OCI-LY3 (cell line): ENCODE results near the gene JMJD7.

Experiments used
- H2AFZ ChIP-seq: fragments of 200-600, 300-600 bp; shearing (Covaris generic); 2 replicates; pipeline ENCODE4 v1.6.0; 2014; ENCODE audit warnings: antibody characterized with exemption, low read depth, low read length
- H3K27ac ChIP-seq: fragments of 200-600, 300-600 bp; sonication (generic); 2 replicates; pipeline ENCODE4 v1.5.1; 2014; ENCODE audit warnings: mild to moderate bottlenecking, low read length, moderate library complexity, mixed read lengths
- H3K27me3 ChIP-seq: fragments of 200-600, 300-600 bp; sonication (generic); 2 replicates; pipeline ENCODE4 v1.6.1; 2014; ENCODE audit warnings: low read depth, low read length, mixed read lengths
- H3K36me3 ChIP-seq: fragments of 200-600, 300-600 bp; sonication (generic); replicated peaks from 2 replicates; pipeline ENCODE3; 2014; ENCODE audit warnings: low read depth, low read length, mixed read lengths
- H3K4me1 ChIP-seq: fragments of 300-600, 200-600 bp; sonication (generic); 2 replicates; pipeline ENCODE4 v1.6.1; 2014; ENCODE audit warnings: low read length, mixed read lengths
- H3K4me2 ChIP-seq: fragments of 200-600, 300-600 bp; sonication (generic); 2 replicates; pipeline ENCODE4 v1.6.1; 2014; ENCODE audit warnings: low read length, mixed read lengths
- H3K4me3 ChIP-seq: fragments of 300-600, 200-600 bp; sonication (generic); 2 replicates; pipeline ENCODE4 v1.5.1; 2014; ENCODE audit warnings: antibody characterized with exemption, mild to moderate bottlenecking, low read length, moderate library complexity
- H3K79me2 ChIP-seq: fragments of 300-600, 200-600 bp; shearing (Covaris generic); 2 replicates; pipeline ENCODE4 v1.6.1; 2014; ENCODE audit warnings: mild to moderate bottlenecking, low read length, mixed read lengths
- H3K9ac ChIP-seq: fragments of 300-600, 200-600 bp; shearing (Covaris generic); 2 replicates; pipeline ENCODE4 v1.6.0; 2014; ENCODE audit warnings: mild to moderate bottlenecking, low read length, moderate library complexity
- H3K9me3 ChIP-seq: fragments of 200-600, 300-600 bp; shearing (Covaris generic); 2 replicates; pipeline ENCODE4 v1.6.1; 2014; ENCODE audit warnings: low read length, mixed read lengths; ENCODE audit not compliant: insufficient read depth
- H4K20me1 ChIP-seq: fragments of 200-600, 300-600 bp; sonication (generic); 2 replicates; pipeline ENCODE4 v1.6.1; 2016; ENCODE audit warnings: low read length, mixed read lengths; ENCODE audit not compliant: insufficient read depth
- EZH2phosphoT487 ChIP-seq: fragments of 200-600 bp; shearing (Covaris generic); IDR thresholded peaks from 2 replicates; pipeline ENCODE4 v1.6.1; 2018; ENCODE audit warnings: antibody characterized with exemption, mixed run types, low read depth
- TF ChIP-seq, protein P1 (sequence below): fragments of 200-600, 300-600 bp; sonication (generic); IDR thresholded peaks from 2 replicates; pipeline ENCODE4 v1.5.1; 2014; ENCODE audit warnings: antibody characterized with exemption, low read length, low read depth

JMJD7 gene

DNA sequence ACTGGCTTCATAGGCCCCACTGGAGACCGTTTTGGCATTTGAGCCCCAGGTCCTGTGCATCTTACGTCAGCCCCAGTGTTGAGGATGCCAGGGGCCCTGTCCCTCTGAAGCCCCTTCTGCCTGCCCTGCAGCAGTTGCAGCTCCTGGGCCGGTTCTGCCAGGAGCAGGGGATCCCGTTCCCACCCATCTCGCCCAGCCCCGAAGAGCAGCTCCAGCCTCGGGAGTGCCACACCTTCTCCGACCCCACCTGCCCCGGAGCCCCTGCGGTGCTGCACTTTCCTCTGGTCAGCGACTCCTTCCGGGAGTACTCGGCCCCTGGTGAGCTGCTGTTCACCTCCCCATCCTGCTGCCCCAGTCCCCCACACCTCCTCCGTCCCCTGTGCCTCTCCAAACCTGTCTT lies 19.3 kb downstream of the JMJD7 start:
- Histone ChIP-seq H3K9me3 (no peaks in the 10 kb centered on the region), H3K4me1 (no peaks in the 10 kb centered on the region), H3K9ac (no peak overlapping the region), H3K4me2 (no peak overlapping the region), H2AFZ (no peak overlapping the region), H4K20me1 (no peaks in the 10 kb centered on the region), H3K79me2 (no peaks in the 10 kb centered on the region), H3K4me3 (no peak overlapping the region), H3K36me3 (no peaks in the 10 kb centered on the region), H3K27me3 (no peaks in the 10 kb centered on the region), H3K27ac (no peak overlapping the region)
- TF ChIP-seq EZH2phosphoT487: no peak
- TF ChIP-seq, protein P1, sequence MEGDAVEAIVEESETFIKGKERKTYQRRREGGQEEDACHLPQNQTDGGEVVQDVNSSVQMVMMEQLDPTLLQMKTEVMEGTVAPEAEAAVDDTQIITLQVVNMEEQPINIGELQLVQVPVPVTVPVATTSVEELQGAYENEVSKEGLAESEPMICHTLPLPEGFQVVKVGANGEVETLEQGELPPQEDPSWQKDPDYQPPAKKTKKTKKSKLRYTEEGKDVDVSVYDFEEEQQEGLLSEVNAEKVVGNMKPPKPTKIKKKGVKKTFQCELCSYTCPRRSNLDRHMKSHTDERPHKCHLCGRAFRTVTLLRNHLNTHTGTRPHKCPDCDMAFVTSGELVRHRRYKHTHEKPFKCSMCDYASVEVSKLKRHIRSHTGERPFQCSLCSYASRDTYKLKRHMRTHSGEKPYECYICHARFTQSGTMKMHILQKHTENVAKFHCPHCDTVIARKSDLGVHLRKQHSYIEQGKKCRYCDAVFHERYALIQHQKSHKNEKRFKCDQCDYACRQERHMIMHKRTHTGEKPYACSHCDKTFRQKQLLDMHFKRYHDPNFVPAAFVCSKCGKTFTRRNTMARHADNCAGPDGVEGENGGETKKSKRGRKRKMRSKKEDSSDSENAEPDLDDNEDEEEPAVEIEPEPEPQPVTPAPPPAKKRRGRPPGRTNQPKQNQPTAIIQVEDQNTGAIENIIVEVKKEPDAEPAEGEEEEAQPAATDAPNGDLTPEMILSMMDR: no peak

DNA sequence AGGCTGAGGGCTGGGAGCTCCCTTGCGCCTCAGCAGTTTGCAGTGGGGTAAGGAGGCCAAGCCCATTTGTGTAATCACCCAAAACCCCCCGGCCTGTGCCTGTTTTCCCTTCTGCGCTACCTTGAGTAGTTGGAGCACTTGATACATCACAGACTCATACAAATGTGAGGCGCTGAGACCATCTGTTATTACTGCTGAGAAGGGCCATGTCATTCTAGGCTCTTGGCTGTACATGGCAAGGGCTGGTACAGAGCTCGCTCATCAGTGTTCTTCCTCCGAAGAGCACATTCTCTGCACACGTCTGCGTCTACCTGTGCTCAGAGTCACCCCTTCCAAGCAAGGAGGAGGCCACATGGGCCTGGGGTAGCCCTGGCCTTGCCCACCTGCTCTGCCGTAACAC lies 20.1 kb downstream of the JMJD7 start:
- Histone ChIP-seq H3K9ac (no peak overlapping the region), H3K27me3 (no peaks in the 10 kb centered on the region), H3K4me1 (no peaks in the 10 kb centered on the region), H4K20me1 (no peaks in the 10 kb centered on the region), H2AFZ (no peak overlapping the region), H3K9me3 (no peaks in the 10 kb centered on the region), H3K4me3 (no peak overlapping the region), H3K4me2 (no peak overlapping the region), H3K36me3 (no peaks in the 10 kb centered on the region), H3K79me2 (no peaks in the 10 kb centered on the region), H3K27ac (no peak overlapping the region)
- TF ChIP-seq EZH2phosphoT487: no peak
- TF ChIP-seq, protein P1: no peak

DNA sequence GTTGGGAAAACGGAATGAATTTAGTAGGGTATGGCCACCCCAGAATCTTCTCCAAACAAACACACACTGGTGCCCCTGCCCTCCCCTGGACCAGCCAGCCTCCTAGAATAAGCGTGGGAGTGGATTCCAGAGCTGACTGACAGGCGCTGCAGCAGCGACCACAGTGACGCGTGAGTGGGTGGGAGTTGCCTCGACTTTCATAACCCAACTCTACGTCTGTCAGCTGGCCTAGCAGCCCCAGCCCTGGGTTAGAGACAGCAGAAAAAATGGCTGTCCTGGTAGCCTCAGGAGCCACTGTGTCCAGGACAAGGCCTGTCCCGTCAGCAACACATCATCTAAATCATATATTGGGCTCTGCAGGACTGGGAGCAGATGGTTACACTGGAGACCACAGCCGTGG lies 20.7 kb downstream of the JMJD7 start:
- Histone ChIP-seq H3K4me2 (no peak overlapping the region), H3K79me2 (no peaks in the 10 kb centered on the region), H4K20me1 (no peaks in the 10 kb centered on the region), H3K27me3 (no peaks in the 10 kb centered on the region), H3K36me3 (no peaks in the 10 kb centered on the region), H2AFZ (no peak overlapping the region), H3K9ac (no peak overlapping the region), H3K4me1 (no peaks in the 10 kb centered on the region), H3K9me3 (no peaks in the 10 kb centered on the region), H3K4me3 (no peak overlapping the region), H3K27ac (no peak overlapping the region)
- TF ChIP-seq, protein P1: no peak
- TF ChIP-seq EZH2phosphoT487: no peak

DNA sequence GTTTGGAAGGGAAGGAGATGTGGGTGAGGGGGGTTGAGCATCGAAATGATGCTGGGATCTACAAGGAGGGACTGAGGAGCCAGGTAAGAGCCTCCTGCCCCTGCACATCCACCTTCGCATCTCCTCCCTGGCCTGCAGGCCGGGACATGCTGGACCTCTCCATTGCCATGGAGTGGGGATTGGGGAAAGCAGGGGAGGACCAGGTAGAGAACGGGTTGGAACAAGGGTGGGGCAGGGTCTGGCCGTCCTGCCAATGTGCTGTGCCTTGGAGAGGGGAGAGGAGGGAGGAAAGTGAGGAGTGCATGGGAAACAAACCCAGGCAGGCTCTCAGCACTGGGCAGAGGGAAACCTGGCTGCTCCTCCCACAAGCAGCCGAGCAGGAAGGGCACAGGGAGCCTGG lies 21.3 kb downstream of the JMJD7 start:
- Histone ChIP-seq H2AFZ (no peak overlapping the region), H3K79me2 (no peaks in the 10 kb centered on the region), H3K9me3 (no peaks in the 10 kb centered on the region), H3K9ac (no peak overlapping the region), H4K20me1 (no peaks in the 10 kb centered on the region), H3K4me2 (no peak overlapping the region), H3K27me3 (no peaks in the 10 kb centered on the region), H3K4me1 (no peaks in the 10 kb centered on the region), H3K36me3 (no peaks in the 10 kb centered on the region), H3K27ac (no peak overlapping the region), H3K4me3 (no peak overlapping the region)
- TF ChIP-seq EZH2phosphoT487: no peak
- TF ChIP-seq, protein P1: no peak
